ENCODE results near the gene CUEDC1.

DNA sequence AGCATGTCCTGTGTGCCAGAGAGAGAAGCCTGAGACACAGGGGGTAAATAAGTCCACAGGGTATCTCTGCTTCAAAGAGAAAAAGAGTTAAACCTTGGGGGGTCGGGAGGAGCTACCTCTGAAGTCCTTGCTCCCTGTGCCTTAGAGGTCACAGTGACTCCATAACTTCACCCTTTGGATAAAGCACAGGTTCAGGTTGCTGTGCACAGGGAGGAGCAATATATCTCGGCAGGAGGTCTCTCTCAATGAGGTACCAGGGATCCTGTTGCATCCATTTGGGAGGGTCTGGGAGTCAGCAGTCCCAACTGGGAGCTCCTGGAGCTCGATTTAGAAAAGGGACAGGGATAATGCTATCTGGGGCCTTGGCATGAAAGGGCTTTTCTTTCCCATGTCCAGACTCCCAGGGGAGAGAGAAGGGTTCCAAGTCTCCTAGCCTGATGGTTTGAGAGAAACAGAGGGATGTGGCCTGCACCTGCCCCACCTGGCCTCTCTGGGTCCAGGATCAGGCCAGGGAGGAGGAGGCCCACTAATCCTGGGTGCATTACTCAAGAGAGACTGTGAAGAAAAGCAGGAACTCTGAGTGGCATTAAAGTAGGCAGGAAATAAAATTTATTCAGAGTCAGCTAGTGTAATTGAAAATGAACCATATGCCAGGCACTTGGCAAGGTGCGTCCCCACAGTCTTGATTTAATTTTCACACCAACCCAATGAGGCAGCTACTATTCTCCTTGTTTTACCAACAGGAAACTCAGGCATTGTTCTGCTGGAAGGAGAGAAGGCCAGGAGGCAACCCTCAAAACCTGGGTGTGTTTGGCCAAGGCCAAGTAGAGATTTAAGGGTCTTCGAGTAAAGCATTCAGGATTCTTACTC is 40.7 kb downstream of the CUEDC1 start:
- TF ChIP-seq, protein P1, sequence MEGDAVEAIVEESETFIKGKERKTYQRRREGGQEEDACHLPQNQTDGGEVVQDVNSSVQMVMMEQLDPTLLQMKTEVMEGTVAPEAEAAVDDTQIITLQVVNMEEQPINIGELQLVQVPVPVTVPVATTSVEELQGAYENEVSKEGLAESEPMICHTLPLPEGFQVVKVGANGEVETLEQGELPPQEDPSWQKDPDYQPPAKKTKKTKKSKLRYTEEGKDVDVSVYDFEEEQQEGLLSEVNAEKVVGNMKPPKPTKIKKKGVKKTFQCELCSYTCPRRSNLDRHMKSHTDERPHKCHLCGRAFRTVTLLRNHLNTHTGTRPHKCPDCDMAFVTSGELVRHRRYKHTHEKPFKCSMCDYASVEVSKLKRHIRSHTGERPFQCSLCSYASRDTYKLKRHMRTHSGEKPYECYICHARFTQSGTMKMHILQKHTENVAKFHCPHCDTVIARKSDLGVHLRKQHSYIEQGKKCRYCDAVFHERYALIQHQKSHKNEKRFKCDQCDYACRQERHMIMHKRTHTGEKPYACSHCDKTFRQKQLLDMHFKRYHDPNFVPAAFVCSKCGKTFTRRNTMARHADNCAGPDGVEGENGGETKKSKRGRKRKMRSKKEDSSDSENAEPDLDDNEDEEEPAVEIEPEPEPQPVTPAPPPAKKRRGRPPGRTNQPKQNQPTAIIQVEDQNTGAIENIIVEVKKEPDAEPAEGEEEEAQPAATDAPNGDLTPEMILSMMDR (IDR thresholded peaks at IDR 0.05) = no peak
- no peak for TF ChIP-seq POLR2A (IDR thresholded peaks at IDR 0.05)

All from lower leg skin (tissue), 3 donors.